Measurements from ENCODE around the gene AP5Z1.

The AP5Z1 gene

GRCh38 chr7:4745971-4746919, 29.2 kb upstream of the AP5Z1 start:
- DNase-seq (ENCODE audit: low read depth in 2 of 3, low spot score in 2 of 3) = no peak

- DNase-seq (ENCODE audit: low read depth in 2 of 3, low spot score in 2 of 3) = no peak
These were observed 28.4 kb upstream of the AP5Z1 start for GRCh38 chr7:4747013-4747412.

DNA sequence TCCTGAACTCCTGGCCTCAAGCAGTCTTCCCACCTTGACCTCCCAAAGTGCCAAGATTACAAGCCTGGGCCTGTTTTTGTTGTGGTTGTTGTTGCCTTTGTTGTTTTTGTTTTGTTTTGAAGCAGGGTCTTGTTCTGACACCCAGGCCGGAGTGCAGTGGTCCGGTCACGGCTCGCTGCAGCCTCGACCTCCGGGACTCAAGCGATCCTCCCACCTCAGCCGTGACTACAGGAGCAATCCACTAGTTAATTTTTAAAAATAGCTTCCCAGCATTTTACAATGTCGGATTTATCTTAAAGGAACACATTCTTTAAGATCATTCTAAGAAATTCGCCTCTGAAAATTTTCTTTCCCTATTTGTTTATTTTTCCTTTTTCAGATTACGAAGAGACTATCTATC, 27.7 kb upstream of the AP5Z1 start:
- DNase-seq (ENCODE audit: low read depth in 2 of 3, low spot score in 2 of 3) = no peak

DNA sequence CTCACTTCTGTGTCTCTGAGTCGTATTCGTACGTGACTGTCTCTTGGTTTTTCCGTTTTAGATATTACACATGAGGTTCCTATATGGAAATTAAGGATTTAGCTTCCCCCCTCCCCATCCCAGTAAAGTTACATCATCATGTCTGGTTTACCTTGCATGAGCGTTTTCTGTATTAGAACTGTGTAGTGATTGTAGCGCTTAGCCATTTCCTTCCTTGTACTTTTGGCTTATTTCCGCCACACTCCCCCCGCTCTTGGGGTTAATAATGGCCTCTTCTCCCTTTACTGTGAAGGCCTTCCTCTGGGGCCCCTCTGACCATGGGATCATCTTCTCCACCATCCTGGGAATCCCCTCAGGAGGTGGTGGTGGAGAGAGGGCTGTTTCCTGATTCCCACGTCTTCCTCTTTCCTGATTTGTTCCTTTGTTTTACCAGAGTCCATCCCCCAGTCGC, 27.2 kb upstream of the AP5Z1 start:
- no peak for DNase-seq (ENCODE audit: low read depth in 2 of 3, low spot score in 2 of 3)

DNA sequence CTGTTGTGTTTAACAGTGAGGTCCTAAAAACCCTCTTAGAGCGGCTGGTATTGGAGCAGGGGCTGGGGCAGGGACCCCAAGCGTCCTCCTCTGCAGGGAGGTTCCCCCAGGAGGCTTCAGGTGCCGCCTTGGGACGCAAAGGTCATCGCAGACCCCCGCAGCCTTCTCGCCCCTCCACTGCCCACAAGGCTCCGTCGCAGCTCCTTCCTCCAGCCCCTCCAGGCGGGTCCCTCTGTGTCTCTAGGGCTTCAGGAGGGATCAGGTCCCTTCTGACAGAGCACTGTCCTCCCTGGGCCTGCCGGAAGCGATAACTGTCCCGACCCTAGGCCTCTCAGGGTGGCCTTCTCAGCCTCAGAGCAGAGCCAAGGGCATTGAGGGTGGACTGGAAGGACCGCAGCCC, 26.1 kb upstream of the AP5Z1 start:
- DNase-seq (ENCODE audit: low read depth in 2 of 3, low spot score in 2 of 3) = no peak

GRCh38 chr7:4749798-4750197, 25.6 kb upstream of the AP5Z1 start:
- no peak for DNase-seq (ENCODE audit: low read depth in 2 of 3, low spot score in 2 of 3)

- no peak for DNase-seq (ENCODE audit: low read depth in 2 of 3, low spot score in 2 of 3)
These were observed 23.9 kb upstream of the AP5Z1 start for GRCh38 chr7:4751398-4751947.

DNA sequence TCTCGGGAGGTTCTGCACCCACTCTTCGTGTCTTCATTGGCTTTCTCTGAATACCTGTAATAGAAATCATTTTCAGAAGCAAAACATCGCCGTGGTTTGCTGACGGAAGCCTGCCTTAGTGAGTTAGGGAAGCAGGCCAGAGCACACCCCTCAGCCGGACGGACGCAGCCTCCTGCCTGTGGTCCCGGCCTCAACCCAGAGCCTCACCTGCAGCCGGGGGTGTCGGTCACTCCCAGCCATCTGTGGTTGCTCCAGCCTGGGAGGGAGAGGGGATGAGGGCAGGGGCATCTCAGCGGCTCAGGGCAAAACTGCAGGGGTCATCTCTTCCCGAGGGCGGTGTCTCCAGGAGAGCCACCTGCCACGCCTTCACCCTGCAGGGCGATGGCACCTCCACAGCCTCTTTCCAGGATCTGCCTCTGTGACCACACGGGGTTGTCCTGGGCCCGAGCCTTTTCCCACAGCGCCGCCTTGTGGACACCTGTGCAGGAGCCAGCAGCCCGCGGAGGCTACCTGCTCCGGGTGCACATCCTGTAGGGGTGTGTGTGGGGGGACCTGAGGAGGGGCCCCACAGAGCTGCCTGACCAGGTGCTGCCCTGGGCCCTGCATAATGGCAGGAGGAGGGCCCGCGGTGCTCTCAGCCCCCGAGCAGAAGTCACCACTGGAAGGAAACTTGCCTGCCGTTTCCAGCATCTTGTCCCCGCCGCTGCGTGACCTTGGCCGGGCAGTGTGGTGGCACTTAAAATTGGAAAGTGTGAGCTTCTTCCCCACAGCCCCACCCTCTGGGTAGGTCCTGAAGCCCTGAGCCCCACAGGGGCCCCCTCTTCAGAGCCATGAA, 21.6 kb upstream of the AP5Z1 start:
- DNase-seq (ENCODE audit: low read depth in 2 of 3, low spot score in 2 of 3) = peak; percentile 53 to 87 (median 77)

DNA sequence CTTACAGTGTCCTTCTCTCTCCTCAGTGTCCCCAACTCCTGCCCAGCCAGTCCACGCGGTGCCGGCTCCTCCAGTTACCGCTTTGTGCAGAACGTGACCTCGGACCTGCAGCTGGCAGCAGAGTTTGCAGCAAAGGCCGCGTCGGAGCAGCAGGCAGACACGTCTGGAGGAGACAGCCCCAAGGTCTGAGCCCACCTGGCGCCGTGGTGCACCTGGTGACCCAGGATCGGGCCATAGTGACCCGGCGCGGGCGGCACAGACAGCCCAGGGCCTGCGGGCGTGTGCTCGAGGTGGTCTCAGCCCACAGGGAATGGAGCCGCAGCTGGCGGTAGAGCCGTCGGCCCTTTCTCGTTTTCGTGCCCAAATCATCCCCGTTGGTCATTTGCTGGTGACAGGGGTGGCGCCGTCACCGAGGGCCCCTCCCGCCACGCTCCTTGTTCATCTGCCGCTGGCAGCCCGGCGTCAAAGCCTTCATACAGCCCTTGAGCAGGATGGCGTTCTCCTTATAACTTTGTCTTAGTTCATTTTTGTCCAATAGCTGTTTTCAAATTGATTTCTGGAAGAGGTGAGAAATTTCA, 20.9 kb upstream of the AP5Z1 start:
- DNase-seq (ENCODE audit: low read depth in 2 of 3, low spot score in 2 of 3) = no peak

- DNase-seq (ENCODE audit: low read depth in 2 of 3, low spot score in 2 of 3) = no peak
These were observed 20.4 kb upstream of the AP5Z1 start for GRCh38 chr7:4755045-4755444.

DNA sequence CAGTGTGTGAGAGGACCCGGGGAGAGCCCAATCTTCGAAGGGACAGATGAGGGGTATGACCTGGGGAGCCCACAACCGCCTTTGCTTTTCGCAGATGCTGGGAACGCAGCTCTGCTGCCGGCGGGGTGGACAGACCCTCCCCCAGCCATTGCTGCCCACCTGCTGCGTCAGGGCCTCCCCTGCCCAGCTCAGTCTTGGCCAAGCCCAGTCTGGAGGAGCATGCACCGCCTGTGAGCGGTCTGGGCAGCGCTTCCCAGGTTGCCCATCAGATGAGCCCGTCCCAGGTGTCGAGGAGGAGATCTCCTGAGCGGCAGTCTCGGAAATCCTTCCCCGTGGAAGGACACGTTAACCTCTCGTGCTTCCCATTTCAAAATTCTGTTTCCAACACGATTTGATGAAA, 17.3 kb upstream of the AP5Z1 start:
- no peak for DNase-seq (ENCODE audit: low read depth in 2 of 3, low spot score in 2 of 3)

DNA sequence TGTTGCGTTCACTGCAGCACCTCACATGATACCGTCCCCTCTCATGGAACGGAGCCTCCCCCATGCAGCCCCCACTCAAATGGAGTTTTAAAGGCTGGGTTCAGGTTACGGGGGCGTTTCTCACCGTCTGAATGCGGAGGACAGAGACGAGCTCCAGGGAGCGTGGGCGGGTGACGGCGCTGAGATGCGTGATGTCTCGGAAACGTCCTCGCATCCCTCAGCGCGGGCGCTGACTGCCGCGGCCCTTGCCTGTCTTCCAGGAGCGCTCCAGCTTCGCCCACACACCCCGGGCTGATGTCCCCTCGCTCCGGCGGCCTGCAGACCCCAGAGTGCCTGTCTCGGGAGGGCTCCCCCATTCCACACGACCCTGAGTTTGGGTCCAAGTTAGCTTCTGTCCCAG, 16.6 kb upstream of the AP5Z1 start:
- DNase-seq (ENCODE audit: low read depth in 2 of 3, low spot score in 2 of 3) = no peak

DNA sequence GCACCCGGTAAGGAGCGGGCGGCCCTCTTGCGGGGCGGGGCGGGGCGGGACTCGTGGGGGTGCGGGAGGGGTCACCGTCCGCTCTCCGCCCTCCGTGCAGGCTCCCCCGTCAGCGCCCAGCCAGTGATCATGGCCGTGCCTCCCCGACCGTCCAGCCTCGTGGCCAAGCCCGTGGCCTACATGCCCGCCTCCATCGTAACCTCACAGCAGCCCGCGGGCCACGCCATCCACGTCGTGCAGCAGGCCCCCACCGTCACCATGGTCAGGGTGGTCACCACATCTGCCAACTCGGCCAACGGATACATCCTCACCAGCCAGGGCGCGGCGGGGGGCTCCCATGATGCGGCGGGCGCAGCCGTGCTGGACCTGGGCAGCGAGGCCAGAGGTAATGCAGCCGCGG, 16.2 kb upstream of the AP5Z1 start:
- DNase-seq (ENCODE audit: low read depth in 2 of 3, low spot score in 2 of 3) = no peak

DNA sequence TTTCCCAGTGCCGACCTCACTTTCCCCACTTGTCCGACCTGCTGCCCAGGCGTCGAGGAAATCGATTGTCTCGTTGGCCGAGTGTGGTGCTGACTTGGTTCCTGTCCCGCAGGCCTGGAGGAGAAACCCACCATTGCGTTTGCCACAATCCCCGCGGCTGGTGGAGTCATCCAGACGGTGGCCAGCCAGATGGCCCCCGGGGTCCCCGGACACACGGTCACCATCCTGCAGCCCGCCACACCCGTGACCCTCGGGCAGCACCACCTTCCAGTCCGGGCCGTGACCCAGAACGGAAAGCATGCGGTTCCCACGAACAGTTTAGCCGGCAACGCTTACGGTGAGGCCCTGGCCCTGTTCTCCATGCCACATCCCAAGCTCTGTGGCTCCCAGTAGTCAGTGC, 14.5 kb upstream of the AP5Z1 start:
- no peak for DNase-seq (ENCODE audit: low read depth in 2 of 3, low spot score in 2 of 3)

DNA sequence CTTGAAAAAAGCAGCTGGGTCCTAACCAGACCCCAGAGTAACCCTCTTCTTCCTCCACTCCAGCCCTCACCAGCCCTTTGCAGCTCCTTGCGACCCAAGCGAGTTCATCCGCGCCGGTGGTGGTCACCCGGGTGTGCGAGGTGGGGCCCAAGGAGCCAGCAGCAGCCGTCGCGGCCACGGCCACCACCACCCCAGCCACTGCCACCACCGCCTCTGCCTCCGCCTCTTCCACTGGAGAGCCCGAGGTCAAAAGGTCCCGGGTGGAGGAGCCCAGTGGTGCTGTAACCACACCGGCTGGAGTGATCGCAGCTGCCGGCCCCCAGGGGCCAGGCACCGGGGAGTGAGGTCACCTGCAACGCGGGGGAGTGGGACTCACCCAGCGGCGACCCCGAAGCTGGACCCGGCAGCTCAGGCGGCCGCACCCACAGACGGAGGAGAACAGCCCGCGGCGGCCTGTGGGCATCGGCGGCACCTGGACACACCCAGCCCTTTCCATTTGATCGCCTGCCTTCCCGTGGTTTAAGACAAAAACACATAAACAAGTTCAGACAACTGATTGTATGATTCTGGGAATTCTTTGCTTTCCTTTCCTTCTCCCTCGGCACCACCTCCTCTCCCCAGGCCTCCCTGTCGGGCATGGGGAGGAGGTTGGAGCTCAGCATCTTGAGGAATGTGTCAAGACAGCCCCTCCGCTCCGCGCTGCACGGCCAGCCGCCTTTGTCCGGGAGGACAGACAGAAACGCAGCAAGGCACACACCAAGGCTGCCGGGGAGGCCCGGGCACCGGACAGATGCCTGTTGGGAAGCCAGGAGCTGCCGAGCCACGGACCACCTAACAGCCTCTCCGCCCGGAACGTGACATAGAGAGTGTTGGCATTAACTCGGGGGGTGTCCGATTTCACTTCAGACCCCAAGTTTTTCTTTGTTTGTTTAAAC, 13.0 kb upstream of the AP5Z1 start:
- no peak for DNase-seq (ENCODE audit: low read depth in 2 of 3, low spot score in 2 of 3)

GRCh38 chr7:4763091-4763793, 12.2 kb upstream of the AP5Z1 start:
- DNase-seq (ENCODE audit: low read depth in 2 of 3, low spot score in 2 of 3) = no peak

GRCh38 chr7:4763794-4764185, 11.6 kb upstream of the AP5Z1 start:
- DNase-seq (ENCODE audit: low read depth in 2 of 3, low spot score in 2 of 3) = no peak

GRCh38 chr7:4764402-4765007, 10.9 kb upstream of the AP5Z1 start:
- DNase-seq (ENCODE audit: low read depth in 2 of 3, low spot score in 2 of 3) = no peak

DNA sequence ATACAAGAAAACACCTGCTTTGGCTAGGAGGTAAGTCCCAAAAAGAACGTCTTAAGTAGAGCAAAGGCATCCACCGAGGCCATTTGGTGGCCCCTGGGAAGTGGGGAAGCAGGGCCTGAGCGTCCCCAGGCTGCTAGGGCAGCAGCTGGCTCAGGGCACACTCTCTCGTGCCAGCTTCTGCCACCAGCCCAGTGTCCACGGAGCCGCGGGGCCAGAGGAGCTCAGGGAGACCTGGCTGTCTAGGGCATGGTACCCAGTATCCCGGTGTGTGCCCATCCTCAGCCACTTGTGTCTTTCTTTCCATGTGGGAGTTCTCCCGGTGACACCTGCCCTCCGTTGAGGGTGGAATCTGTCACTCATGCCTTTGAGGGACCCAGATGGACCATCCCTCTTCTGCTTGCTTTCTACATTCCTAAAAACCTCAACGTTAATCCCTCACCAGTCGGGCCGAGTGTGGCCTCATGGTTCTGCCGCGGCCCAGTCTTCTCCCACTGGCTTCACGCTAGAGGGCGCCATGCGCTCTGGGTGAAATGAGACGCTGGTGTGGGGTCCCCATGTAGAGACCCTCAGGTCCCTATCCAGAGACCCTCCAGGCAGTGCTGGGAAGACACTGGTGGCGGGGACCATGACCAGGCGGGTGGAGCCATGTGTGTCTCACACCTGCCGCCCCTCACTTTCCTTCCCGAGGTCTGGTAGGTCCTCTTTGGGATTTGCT, 9.5 kb upstream of the AP5Z1 start:
- no peak for DNase-seq (ENCODE audit: low read depth in 2 of 3, low spot score in 2 of 3)
